H1 (cell line): Measurements from ENCODE around the gene POPDC2. TPM values are rescaled to one million over a fixed set of nuclear protein-coding genes. Genes with fewer than 3 reads are reported as not detected.

Source experiments
- CTCF ChIA-PET: fragments of 300-600 bp; sonication (Branson Sonifier 250); formaldehyde crosslinking; loops from one replicate; lab custom pipeline; 2021; ENCODE audit not compliant: partially characterized antibody; lab: Charles Lee
- POLR2A ChIA-PET: fragments of 300-600 bp; sonication (Branson Sonifier 250); formaldehyde crosslinking; loops from one replicate; lab custom pipeline; 2021; ENCODE audit warnings: inconsistent platforms; ENCODE audit not compliant: partially characterized antibody; lab: Charles Lee
- DNase-seq, 2 experiments: peaks; one replicate each; pipeline versions ENCODE4 v3.0.0 to v3.0.0-alpha.2; 2010 to 2022; ENCODE audit warnings: low spot score in 2 of 2, low read depth in 1 of 2, mixed read lengths in 1 of 2
- FAIRE-seq: peaks from 2 replicates; lab custom pipeline; 2011; peaks lifted over from hg19 to GRCh38; lab: Jason Lieb, UNC
- H2AFZ ChIP-seq: 2 replicates; pipeline ENCODE4 v1.8.1; 2012; ENCODE audit warnings: low read length, inconsistent platforms
- H2AK5ac ChIP-seq: 2 replicates; pipeline ENCODE4 v1.6.1; 2013; ENCODE audit warnings: low read depth, low read length
- H2BK120ac ChIP-seq: replicated peaks from 2 replicates; pipeline ENCODE3; 2013; ENCODE audit warnings: low read depth, low read length, inconsistent platforms
- H2BK12ac ChIP-seq: 2 replicates; pipeline ENCODE4 v1.6.1; 2013; ENCODE audit warnings: low read depth, low read length
- H2BK15ac ChIP-seq: 2 replicates; pipeline ENCODE4 v1.6.1; 2013; ENCODE audit warnings: low read length
- H2BK20ac ChIP-seq: 2 replicates; pipeline ENCODE4 v1.6.1; 2013; ENCODE audit warnings: low read length
- H2BK5ac ChIP-seq: 2 replicates; pipeline ENCODE4 v1.6.1; 2013; ENCODE audit warnings: low read depth, low read length
- H3K14ac ChIP-seq: 2 replicates; pipeline ENCODE4 v1.6.1; 2013; ENCODE audit warnings: inconsistent platforms; ENCODE audit not compliant: insufficient read length
- H3K18ac ChIP-seq: 2 replicates; pipeline ENCODE4 v1.6.1; 2013; ENCODE audit warnings: low read length; ENCODE audit errors: extremely low read depth
- H3K23ac ChIP-seq: 2 replicates; pipeline ENCODE4 v1.6.1; 2013; ENCODE audit warnings: inconsistent platforms; ENCODE audit not compliant: insufficient read length
- H3K23me2 ChIP-seq: 2 replicates; pipeline ENCODE4 v1.6.1; 2013; ENCODE audit warnings: low read depth, low read length
- H3K27ac ChIP-seq: 2 replicates; pipeline ENCODE4 v1.6.1; 2011; ENCODE audit warnings: low read depth, low read length, inconsistent platforms
- H3K27me3 ChIP-seq, 4 experiments: replicated peaks in 1 of 4; 1 replicate in 1 of 4; 2 replicates in 3 of 4; pipeline versions ENCODE4 v1.6.1 to v1.8.1; 2011 to 2013; ENCODE audit warnings: low read length in 3 of 4, mild to moderate bottlenecking in 3 of 4, inconsistent platforms in 2 of 4, mixed read lengths in 2 of 4, moderate library complexity in 1 of 4; ENCODE audit not compliant: control insufficient read depth in 3 of 4, insufficient read depth in 3 of 4; ENCODE audit errors: extremely low read depth in 1 of 4
- H3K36me3 ChIP-seq, 4 experiments: 2 replicates each; pipeline versions ENCODE4 v1.6.1 to v1.8.1; 2011 to 2013; ENCODE audit warnings: mild to moderate bottlenecking in 4 of 4, low read length in 3 of 4, moderate library complexity in 2 of 4, control low read depth in 1 of 4, inconsistent platforms in 1 of 4; ENCODE audit not compliant: insufficient read depth in 4 of 4, control insufficient read depth in 2 of 4
- H3K4ac ChIP-seq: replicated peaks from 2 replicates; pipeline ENCODE3; 2013; ENCODE audit warnings: low read length, low read depth, mixed read lengths, inconsistent platforms; ENCODE audit not compliant: insufficient read length
- H3K4me1 ChIP-seq, 4 experiments: replicated peaks in 1 of 4; 1 replicate in 1 of 4; 2 replicates in 3 of 4; pipeline versions ENCODE4 v1.6.1 to v1.8.1; 2011 to 2013; ENCODE audit warnings: low read length in 3 of 4, inconsistent platforms in 2 of 4, mixed read lengths in 1 of 4; ENCODE audit not compliant: insufficient read depth in 4 of 4, control insufficient read depth in 3 of 4
- H3K4me2 ChIP-seq, 2 experiments: 2 replicates each; pipeline versions ENCODE4 v1.6.1 to v1.8.1; 2011 to 2013; ENCODE audit warnings: low read depth in 2 of 2, low read length in 2 of 2, control low read depth in 1 of 2, inconsistent platforms in 1 of 2, mild to moderate bottlenecking in 1 of 2; ENCODE audit not compliant: insufficient read depth in 1 of 2
- H3K4me3 ChIP-seq, 4 experiments: fragments of 200-600, 300-600 bp in 1 of 4; sonication (generic), shearing (Covaris generic), sonication (Bioruptor Twin) in 1 of 4; 2 replicates each; pipeline versions ENCODE4 v1.5.1 to v1.8.1; 2011 to 2016; ENCODE audit warnings: low read length in 4 of 4, low read depth in 3 of 4, control low read depth in 2 of 4, inconsistent platforms in 2 of 4, mild to moderate bottlenecking in 2 of 4, mixed read lengths in 1 of 4, moderate library complexity in 1 of 4; ENCODE audit not compliant: insufficient read depth in 2 of 4; ENCODE audit errors: extremely low read depth in 1 of 4
- H3K56ac ChIP-seq: replicated peaks from 2 replicates; pipeline ENCODE3; 2013; ENCODE audit warnings: low read depth, mild to moderate bottlenecking, mixed read lengths, low read length, inconsistent platforms; ENCODE audit not compliant: insufficient read length
- H3K79me1 ChIP-seq: 2 replicates; pipeline ENCODE4 v1.6.1; 2013; ENCODE audit warnings: low read depth, low read length, control low read depth
- H3K79me2 ChIP-seq, 2 experiments: 2 replicates each; pipeline versions ENCODE4 v1.6.1 to v1.8.1; 2012 to 2013; ENCODE audit warnings: low read length in 2 of 2, mild to moderate bottlenecking in 2 of 2, inconsistent platforms in 1 of 2; ENCODE audit not compliant: insufficient read depth in 2 of 2, control insufficient read depth in 1 of 2
- H3K9ac ChIP-seq, 4 experiments: replicated peaks in 1 of 4; 1 replicate in 1 of 4; 2 replicates in 3 of 4; pipeline versions ENCODE4 v1.6.1 to v1.8.1; 2011 to 2013; ENCODE audit warnings: low read depth in 3 of 4, low read length in 3 of 4, control low read depth in 2 of 4, mild to moderate bottlenecking in 2 of 4, moderate library complexity in 2 of 4, inconsistent platforms in 1 of 4; ENCODE audit errors: extremely low read depth in 1 of 4
- H3K9me3 ChIP-seq, 2 experiments: 2 replicates each; pipeline versions ENCODE4 v1.6.1 to v1.8.1; 2012 to 2013; ENCODE audit warnings: mild to moderate bottlenecking in 2 of 2, moderate library complexity in 2 of 2, control low read depth in 1 of 2, inconsistent platforms in 1 of 2, low read depth in 1 of 2, low read length in 1 of 2, mixed read lengths in 1 of 2; ENCODE audit not compliant: insufficient read depth in 2 of 2
- H4K20me1 ChIP-seq, 2 experiments: replicated peaks in 1 of 2; 2 replicates each; pipeline versions ENCODE3 to v1.8.1; 2011 to 2013; ENCODE audit warnings: inconsistent platforms in 2 of 2, low read length in 2 of 2, mild to moderate bottlenecking in 1 of 2; ENCODE audit not compliant: insufficient read depth in 2 of 2, control insufficient read depth in 1 of 2
- H4K5ac ChIP-seq: 2 replicates; pipeline ENCODE4 v1.6.1; 2013; ENCODE audit warnings: low read length, low read depth, mixed read lengths, inconsistent platforms; ENCODE audit not compliant: insufficient read length
- H4K8ac ChIP-seq: 2 replicates; pipeline ENCODE4 v1.8.0; 2013; ENCODE audit warnings: mild to moderate bottlenecking, moderate library complexity, low read length, inconsistent platforms; ENCODE audit not compliant: insufficient read depth; ENCODE audit errors: extremely low read depth
- H4K91ac ChIP-seq: replicated peaks from 2 replicates; pipeline ENCODE3; 2013; ENCODE audit warnings: low read length, mixed read lengths, inconsistent platforms; ENCODE audit not compliant: insufficient read length
- KDM1A ChIP-seq: fragments of 200-600, 300-600 bp; sonication (generic); IDR thresholded peaks from 2 replicates; pipeline ENCODE4 v1.7.1; 2016; ENCODE audit warnings: mild to moderate bottlenecking, low read length, borderline replicate concordance
- WGBS, 2 experiments: shearing (Covaris generic) in 1 of 2; methylation state at CpG; one replicate each; pipeline versions ENCODE4 v1.1.6 to v1.1.7; 2013 to 2015; ENCODE audit warnings: low lambda C conversion rate in 2 of 2, mixed read lengths in 2 of 2, inconsistent platforms in 1 of 2, low coverage in 1 of 2, missing lambda C conversion rate in 1 of 2; ENCODE audit not compliant: insufficient replicate concordance in 2 of 2, insufficient coverage in 1 of 2, insufficient read length in 1 of 2; ENCODE audit errors: extremely low coverage in 1 of 2, missing lambda C conversion rate in 1 of 2; 5-methylcytosine and 5-hydroxymethylcytosine counted together
- polyA plus RNA-seq, 7 experiments: library from polyadenylated mRNA; depleted of rRNA in 3 of 7; stranded (reverse) in 5 of 7; unstranded in 2 of 7; fragments of >200 nt in 5 of 7; fragments of 200-250 nt in 2 of 7; gene quantifications; 1 replicate in 5 of 7; 2 replicates in 1 of 7; 4 replicates in 1 of 7; pipeline versions ENCODE4 v1.2.1 to v1.2.3, GENCODE V29; 2011 to 2013; ENCODE audit warnings: missing spikeins in 2 of 7, mixed read lengths in 2 of 7
- total RNA-seq: library from RNA; stranded (reverse); fragmentation: NEBNext Ultra II Directional; extraction: Animal tissue kit (Norgen Biotek cat#: 25700); gene quantifications from 2 replicates; pipeline ENCODE4 v1.2.1, GENCODE V29; 2021
- TF ChIP-seq, protein P1 (sequence below): IDR thresholded peaks from 2 replicates; pipeline ENCODE4 v1.6.1; 2012; ENCODE audit warnings: inconsistent platforms

Gene POPDC2
- total and polyA plus RNA-seq, 2 of the 8 experiments (the other 6 are each of a cell fraction or from before 2014, with no cell fraction given): 0.65 to 1.1 TPM

DNA sequence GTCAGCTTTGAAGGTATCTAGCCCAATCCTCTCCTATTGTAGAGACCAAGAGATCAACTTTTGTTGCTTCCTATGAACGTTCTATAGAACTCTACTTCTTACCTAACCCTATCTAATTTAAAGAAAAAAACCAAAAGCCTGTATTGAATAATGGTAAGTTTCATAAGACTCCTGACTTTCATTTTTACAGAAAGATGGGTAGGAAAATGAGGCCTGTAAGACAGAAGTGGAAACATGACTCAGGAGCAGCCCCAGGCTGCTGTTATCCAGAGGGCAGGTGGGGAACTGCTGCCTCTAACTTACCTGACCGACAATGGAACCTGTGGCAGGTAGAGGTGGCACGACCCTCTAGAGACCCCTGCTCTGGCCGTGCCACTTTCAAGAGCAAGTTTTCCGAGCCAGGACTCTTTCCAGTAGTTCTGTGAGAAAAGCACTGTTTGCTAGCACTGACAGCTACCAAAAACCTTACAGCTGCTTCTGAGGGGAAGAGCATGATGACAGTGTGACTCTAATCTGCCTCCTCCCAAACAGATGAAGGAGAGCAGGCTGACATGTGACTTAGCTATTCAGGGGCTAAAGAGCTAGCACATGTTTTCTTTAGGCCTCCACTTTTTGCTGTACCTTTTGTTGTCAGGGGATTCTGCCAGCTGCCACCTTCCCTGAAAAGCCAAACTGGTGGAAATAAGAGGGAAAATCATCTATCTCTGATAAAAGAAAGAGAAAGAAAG is 17.5 kb downstream of the POPDC2 start:
- H2BK15ac ChIP-seq: no peak overlapping the region
- no peak for FAIRE-seq
- no peaks in the 10 kb centered on the region for H4K20me1 ChIP-seq
- no peak overlapping the region for H3K14ac ChIP-seq
- H3K4ac ChIP-seq: no peak overlapping the region
- H4K8ac ChIP-seq: no peak overlapping the region
- H3K4me3 ChIP-seq: no peak overlapping the region
- WGBS, 2 experiments: 85% methylated on average over 5 of the region's 5 CpGs; no CpG with 5 or more reads in 1 of the 2 experiments
- TF ChIP-seq, protein P1, sequence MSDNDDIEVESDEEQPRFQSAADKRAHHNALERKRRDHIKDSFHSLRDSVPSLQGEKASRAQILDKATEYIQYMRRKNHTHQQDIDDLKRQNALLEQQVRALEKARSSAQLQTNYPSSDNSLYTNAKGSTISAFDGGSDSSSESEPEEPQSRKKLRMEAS: peak; percentile 44; the same call in 1 of the 2 replicates
- no peak for TF ChIP-seq KDM1A
- no peaks in the 10 kb centered on the region for H3K23me2 ChIP-seq
- ChIA-PET CTCF (interaction anchor here (1.1 to 2.7 kb wide), 2 partner anchors 43 to 55 kb away, joined by 3 to 11 read pairs; no protein-coding TSS in a partner anchor), POLR2A (interaction anchor here (0.6 to 0.7 kb wide), 2 partner anchors 10 to 24 kb away, joined by 3 read pairs; no protein-coding TSS in a partner anchor)
- H2BK12ac ChIP-seq: no peak overlapping the region
- no peak overlapping the region for H2BK120ac ChIP-seq
- H3K27me3 ChIP-seq: no peaks in the 10 kb centered on the region
- no peak overlapping the region for H3K27ac ChIP-seq
- no peak overlapping the region for H3K9ac ChIP-seq
- no peaks in the 10 kb centered on the region for H3K79me1 ChIP-seq
- DNase-seq: no peak
- H2AK5ac ChIP-seq: no peak overlapping the region
- H2BK5ac ChIP-seq: no peak overlapping the region
- no peak overlapping the region for H4K5ac ChIP-seq
- peak overlapping the region; percentile 76; the same call in 1 of the 2 replicates for H2AFZ ChIP-seq
- no peaks in the 10 kb centered on the region for H3K79me2 ChIP-seq
- H4K91ac ChIP-seq: no peak overlapping the region
- H3K18ac ChIP-seq: no peak overlapping the region
- no peak overlapping the region for H3K56ac ChIP-seq
- no peaks in the 10 kb centered on the region for H3K36me3 ChIP-seq
- no peak overlapping the region for H3K23ac ChIP-seq
- H3K4me2 ChIP-seq: no peak overlapping the region
- H3K9me3 ChIP-seq: no peaks in the 10 kb centered on the region
- H2BK20ac ChIP-seq: no peak overlapping the region
- peaks cover 0 to 7% (median 1%) of the 10 kb centered on the region in 4 experiments; a peak in 2 of 7 replicates for H3K4me1 ChIP-seq
